NCI-H146 treated with DMSO at 0.1 percent for 48 hours (cell line): Measurements from ENCODE around the gene KLHL35.
"Not testable (repeated sequence)": the region's sequence is repeated elsewhere in the genome, so short reads cannot be mapped to it uniquely, and the experiment has no call there.

Experiments used
- DNase-seq: peaks from one replicate; lab custom pipeline; 2025; ENCODE audit not compliant: unreplicated experiment; lab: John Stamatoyannopoulos, UW

KLHL35 gene

DNA sequence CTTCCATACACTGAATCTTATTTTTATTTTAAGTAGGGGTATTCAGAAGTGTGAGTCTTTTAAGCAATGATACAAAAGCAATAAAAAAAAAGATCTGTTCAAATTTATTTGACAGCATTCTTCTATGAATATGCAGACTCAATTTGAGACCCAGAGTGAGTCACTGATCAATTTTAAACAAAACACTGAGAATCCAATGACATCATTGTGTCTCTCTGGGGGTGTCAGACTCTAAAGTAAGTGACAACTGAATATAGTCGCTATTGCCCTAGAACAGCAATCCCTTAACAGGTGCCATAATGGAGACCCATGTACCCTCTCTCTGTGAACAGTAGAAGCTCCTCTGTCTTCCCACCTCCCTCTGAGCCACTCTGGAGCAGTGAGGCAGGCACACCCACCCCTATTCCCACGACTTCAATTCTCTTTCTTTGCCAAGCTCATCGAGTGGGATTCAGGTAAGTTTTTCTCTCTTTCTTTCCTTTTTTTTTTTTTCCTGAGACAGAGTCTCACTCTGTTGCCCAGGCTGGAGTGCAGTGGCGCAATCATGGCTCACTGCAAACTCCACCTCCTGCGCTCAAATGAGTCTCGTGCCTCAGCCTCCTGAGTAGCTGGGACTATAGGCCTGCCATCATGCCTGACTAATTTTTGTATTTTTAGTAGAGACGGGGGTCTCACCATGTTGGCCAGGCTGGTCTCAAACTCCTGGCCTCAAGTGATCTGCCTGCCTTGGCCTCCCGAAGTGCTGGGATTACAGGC, 38.7 kb downstream of the KLHL35 start:
- DNase-seq, result no peak

GRCh38 chr11:75389925-75390324, 43.1 kb downstream of the KLHL35 start:
- no peak for DNase-seq

DNA sequence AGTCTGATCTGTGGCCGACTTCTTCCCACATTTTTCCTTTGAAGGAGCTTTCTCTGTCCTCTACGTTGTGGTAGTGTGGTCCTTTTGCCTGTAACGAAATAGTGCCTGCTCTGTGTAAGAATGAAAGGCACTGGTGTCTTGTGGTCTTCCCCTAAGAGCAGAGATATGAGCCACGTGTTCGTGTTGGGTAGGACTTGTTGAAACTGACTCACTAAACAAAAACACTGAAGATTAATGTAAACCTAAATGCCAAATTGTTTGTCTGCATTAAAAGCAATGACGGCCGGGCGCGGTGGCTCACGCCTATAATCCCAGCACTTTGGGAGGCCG, 43.8 kb downstream of the KLHL35 start:
- no peak for DNase-seq

DNA sequence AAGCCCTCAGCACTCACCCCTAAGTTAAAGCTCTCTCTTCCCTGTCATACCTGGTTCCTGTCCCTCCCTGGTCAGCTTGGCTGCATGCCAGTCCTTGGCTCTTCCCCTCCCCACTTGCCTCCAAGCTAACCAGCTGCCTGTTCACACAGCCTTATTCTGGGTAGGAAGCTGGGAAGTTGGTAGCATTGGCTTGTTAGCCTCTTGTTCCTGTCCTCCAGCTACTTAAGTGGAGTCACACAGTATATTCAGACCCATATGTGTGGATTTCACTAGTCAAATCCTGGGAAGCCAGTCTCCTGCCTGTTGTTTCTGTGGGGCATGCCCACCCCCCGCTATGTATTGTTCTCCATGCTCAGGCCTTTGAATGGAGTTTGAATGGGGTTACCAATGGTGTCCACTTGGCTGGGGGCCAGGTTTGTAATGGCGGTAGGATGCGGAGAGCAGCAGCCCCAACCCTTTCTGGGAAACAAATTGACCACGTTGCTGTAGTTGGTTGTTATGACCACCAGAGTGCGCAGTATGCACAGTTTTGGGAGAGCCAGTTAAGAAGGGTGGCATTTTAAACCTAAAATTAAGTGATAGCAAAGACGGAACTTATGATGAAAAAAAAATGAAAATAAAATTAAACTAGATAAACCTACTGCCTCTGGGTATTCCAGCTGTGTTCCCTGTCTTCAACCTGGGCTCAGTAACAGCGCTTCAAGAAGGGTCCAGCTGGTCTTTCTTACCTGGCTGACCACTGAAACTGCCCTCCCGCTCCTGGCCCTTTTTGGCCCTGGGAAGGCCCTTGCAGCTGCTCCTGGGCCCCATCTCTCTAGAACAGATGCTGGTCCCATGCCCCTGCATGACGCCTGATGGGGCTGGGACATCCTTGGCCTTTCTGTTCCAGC, 44.4 kb downstream of the KLHL35 start:
- peak; percentile 91 for DNase-seq

GRCh38 chr11:75387736-75388294, 45.2 kb downstream of the KLHL35 start:
- DNase-seq, result no peak

GRCh38 chr11:75386942-75387630, 45.9 kb downstream of the KLHL35 start:
- DNase-seq, result no peak

- DNase-seq, result peak; percentile 27
Observed at GRCh38 chr11:75384438-75385080, 48.4 kb downstream of the KLHL35 start.

- DNase-seq, result no peak
Observed at GRCh38 chr11:75383246-75383645, 49.8 kb downstream of the KLHL35 start.

- no peak for DNase-seq
Observed at GRCh38 chr11:75380716-75381420, 52.1 kb downstream of the KLHL35 start.

GRCh38 chr11:75380245-75380644, 52.8 kb downstream of the KLHL35 start:
- no peak for DNase-seq

DNA sequence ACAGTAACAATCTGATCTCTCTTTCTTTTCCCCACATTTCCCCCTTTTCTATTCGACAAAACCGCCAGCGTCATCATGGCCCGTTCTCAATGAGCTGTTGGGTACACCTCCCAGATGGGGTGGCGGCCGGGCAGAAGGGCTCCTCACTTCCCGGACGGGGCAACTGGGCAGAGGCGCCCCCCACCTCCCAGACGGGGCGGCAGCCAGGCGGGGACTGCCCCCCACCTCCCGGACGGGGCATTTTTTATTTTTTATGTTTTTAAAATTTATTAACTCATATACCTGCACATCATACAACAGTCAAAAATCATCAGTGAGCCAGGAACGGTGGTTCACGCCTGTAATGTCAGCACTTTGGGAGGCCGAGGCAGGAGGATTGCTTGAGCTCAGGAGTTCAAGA, 54.2 kb downstream of the KLHL35 start:
- not testable (repeated sequence) for DNase-seq

GRCh38 chr11:75376175-75376574, 56.8 kb downstream of the KLHL35 start:
- no peak for DNase-seq

DNA sequence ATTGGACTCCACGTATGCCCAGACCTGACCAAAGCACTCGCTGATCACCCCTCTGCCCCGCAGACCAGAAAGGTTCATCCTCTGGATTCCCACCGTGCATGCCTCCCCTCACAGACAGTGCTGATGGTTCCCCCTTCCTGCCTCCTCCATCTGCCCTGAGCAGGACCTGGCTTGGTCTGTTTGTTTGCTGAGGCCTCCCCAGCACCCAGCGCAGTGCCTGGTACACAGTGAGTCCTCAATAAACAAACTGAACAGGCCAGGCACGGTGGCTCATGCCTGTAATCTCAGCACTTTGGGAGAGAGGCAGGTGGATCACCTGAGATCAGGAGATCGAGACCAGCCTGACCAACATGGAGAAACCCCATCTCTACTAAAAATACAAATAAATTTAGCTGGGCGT, 57.4 kb downstream of the KLHL35 start:
- no peak for DNase-seq

GRCh38 chr11:75374646-75375045, 58.4 kb downstream of the KLHL35 start:
- DNase-seq, result no peak

- DNase-seq, result no peak
Observed at GRCh38 chr11:75373201-75373600, 59.8 kb downstream of the KLHL35 start.
